Omental fat pad (tissue), 4 donors: ENCODE data around the gene CXorf49. TPM values are rescaled to one million over a fixed set of nuclear protein-coding genes. Genes with fewer than 3 reads are reported as not detected.

Experiments used
- ATAC-seq: fragments of 150-250 bp; one replicate; pipeline ENCODE4 v1.9.1; 2016; ENCODE audit warnings: mild to moderate bottlenecking, moderate library complexity; ENCODE audit not compliant: low FRiP score
- DNase-seq: peaks from one replicate; pipeline ENCODE4 v3.0.0-alpha.2; 2019; ENCODE audit warnings: low spot score
- small RNA-seq: library from RNA; depleted of rRNA; stranded (forward); fragments of <200 nt; gene quantifications from one replicate; pipeline ENCODE3, GENCODE V24; 2016
- total RNA-seq, 4 donors: library from RNA; depleted of rRNA; stranded (reverse); fragments of >200 nt; gene quantifications; one replicate each; pipeline ENCODE4 v1.1.0, GENCODE V29; 2016
- TF ChIP-seq, protein P1 (sequence below), 3 donors: fragments of 450-650 bp; IDR thresholded peaks; one replicate each; pipeline ENCODE4 v1.5.1; 2016 to 2017; ENCODE audit warnings: antibody characterized with exemption in 3 of 3, mild to moderate bottlenecking in 3 of 3, moderate library complexity in 2 of 3

Gene CXorf49
- total RNA-seq, 4 donors from 2014 or later = not detected

DNA sequence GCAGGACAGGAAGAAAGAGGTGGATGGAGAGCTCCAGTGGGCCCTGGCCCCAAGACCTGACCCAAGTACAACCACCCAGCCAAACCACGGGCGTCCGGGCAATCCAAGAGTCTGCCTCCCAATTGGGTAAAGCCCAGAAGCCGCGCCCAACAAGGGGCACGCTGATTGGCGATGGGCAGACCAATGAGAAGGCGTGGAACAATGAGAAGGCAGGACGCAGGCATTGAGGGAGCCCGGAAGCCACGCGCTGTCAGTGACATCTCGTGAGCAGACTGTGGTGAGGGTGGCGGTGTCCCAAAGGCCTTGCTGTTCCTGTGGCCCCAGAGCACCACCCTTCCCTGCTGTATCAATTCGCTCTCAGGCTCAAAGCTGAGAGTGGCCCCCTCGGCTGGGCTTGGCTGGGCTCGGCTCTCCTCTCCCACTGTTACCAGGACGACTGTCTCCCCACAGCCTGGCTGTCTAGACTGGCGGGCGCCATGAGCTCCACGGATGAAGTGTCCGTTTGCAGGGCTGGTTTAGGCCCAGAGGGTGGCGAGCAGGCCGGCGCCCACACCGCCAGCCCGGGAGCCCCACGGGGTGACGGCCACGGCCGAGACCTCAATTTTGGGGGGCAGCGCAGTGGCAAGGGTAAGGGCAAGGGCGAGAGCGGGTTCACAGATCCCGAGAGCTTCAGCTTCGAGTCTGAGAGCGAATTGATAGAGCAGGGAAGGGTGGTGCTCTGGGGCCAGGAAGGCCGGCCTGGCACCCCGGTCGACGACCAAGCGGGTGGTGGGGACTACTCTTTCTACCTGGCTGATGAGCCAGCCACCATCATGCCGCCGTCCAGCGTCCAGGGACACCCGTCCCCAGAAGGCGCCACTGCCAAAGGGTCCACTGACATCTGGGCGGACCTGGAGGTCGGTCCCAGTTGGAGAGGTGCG lies 50.5 kb downstream of the CXorf49 start, which contains the start of gene LOC101059915:
TSS of gene LOC101059915 (plus strand) at position 219 of the 920 bp plus-strand sequence.
- DNase-seq (no peak), ATAC-seq (no peak)
- TF ChIP-seq, protein P1, sequence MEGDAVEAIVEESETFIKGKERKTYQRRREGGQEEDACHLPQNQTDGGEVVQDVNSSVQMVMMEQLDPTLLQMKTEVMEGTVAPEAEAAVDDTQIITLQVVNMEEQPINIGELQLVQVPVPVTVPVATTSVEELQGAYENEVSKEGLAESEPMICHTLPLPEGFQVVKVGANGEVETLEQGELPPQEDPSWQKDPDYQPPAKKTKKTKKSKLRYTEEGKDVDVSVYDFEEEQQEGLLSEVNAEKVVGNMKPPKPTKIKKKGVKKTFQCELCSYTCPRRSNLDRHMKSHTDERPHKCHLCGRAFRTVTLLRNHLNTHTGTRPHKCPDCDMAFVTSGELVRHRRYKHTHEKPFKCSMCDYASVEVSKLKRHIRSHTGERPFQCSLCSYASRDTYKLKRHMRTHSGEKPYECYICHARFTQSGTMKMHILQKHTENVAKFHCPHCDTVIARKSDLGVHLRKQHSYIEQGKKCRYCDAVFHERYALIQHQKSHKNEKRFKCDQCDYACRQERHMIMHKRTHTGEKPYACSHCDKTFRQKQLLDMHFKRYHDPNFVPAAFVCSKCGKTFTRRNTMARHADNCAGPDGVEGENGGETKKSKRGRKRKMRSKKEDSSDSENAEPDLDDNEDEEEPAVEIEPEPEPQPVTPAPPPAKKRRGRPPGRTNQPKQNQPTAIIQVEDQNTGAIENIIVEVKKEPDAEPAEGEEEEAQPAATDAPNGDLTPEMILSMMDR (IDR thresholded peaks at IDR 0.05) = no peak

DNA sequence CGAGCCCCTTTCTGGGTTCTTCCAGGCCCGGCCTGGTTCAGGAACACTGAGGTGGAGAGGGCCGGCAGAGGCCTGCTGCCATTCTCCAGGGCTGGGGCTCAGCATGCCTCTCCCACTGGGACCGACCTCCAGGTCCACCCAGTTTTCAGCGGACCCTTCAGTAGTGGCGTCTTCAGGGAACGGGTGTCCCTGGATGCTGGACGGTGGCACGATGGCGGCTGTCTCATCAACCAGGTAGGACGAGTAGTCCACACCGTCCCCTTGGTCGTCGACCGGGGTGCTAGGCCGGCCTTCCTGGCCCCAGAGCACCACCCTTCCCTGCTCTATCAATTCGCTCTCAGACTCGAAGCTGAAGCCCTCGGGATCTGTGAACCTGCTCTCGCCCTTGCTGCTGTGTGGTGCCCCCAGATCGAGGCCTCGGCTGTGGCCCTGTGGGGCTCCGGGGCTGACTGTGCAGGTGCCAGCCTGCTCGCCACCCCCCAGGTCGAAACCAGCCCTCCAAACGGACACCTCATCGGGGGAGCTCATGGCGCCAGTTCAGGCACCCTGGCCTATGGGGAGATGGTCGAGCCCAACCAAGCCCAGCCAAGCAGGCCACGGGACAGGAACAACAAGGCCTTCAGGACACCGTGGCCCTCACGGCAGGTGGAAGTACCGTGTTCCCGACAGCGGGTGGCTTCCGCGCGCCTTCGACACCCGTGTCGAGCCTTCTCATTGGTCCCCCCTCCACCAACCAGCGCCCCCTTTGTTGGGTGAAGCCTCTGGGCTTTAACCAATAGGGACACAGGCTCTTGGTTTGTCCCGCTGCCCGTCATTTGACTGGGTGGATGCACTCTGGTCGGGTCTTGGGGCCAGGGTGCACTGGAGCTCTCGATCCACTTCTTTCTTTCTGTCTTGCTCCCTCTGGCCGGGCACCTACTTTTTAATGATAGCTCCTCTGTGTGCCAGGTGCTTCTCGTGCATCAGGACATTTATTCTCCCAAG lies 51.6 kb downstream of the CXorf49 start:
- no peak for ATAC-seq
- TF ChIP-seq, protein P1 (IDR thresholded peaks at IDR 0.05) = no peak
- no peak for DNase-seq

DNA sequence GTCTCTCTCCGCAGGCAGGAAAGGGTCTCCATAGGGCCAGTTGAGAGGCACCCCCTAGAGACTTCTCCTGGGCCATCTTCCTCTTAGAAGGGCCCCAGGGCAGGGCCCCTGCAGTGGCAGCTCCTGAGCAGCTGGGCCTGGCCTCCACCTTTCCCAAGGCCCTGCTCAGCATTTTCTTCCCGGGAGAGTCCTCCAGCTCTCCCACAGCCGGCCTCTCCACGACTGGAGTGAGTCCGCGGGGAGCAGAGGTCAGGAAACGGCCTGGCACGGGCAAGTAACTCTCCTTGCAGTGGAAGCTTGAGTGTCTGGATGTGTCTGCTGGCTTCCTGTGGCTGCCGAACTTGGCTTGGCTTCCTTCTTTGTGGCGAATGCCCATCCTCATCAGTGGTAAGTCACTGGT lies 52.3 kb downstream of the CXorf49 start:
- TF ChIP-seq, protein P1 (IDR thresholded peaks at IDR 0.05) = no peak
- DNase-seq (no peak), ATAC-seq (no peak)

DNA sequence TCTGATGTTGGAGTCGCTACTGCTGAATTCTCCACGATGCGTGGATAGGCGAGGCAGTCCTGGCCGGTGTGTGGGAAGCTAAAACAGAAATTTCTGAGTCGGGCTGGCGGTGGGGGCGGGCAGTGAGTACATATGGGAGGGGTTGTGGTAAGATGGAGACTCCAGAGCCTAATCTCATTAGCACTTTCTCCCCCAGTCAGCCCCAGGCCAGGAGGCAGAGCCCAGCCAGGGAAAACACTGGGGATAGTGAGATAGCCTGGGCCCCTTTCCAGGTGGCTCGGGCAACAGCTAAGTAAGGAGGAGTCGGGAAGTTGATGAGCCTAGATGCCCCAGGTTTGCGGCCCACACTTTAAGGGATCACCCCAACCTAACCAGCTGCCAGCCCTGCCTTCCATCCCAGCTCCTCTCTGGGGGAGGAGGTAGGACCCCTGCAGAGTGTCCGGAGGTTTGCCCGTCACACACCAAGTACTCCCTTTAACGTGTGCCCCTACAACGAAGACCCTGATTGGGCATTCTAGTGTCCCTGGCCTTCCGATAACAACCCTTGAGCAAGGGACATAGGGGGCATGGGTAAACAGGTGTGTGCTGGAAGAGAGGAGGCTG lies 53.1 kb downstream of the CXorf49 start:
- ATAC-seq (no peak), DNase-seq (no peak)
- TF ChIP-seq, protein P1 (IDR thresholded peaks at IDR 0.05) = no peak

Small RNAs within 50 kb of the gene (small RNA-seq; reads per million reads assigned to genes)
- not detected for gene BX276092.4
- not detected for gene BX276092.6
- not detected for gene BX276092.8

Other genes starting within 250 kb of the CXorf49 start
- 100 to 1,000 TPM; 139 to 209 (median 175) TPM for gene OGT, start 185.2 kb downstream of the CXorf49 start, total RNA-seq
- 1 to 10 TPM; 2.8 to 6.3 (median 4.2) TPM for gene GCNA, start 139.8 kb downstream of the CXorf49 start, total RNA-seq
- not detected for gene CXCR3, start 99.8 kb downstream of the CXorf49 start, total RNA-seq
- not detected for gene CXorf49B, start 45.1 kb upstream of the CXorf49 start, total RNA-seq
- gene NHSL2, start 192.6 kb upstream of the CXorf49 start, total RNA-seq = 10 to 100 TPM; 12.8 to 20.2 (median 14.0) TPM